GM21360 (cell line): ENCODE data around the gene NUMB.
"Not testable (repeated sequence)": the region's sequence is repeated elsewhere in the genome, so short reads cannot be mapped to it uniquely, and the experiment has no call there.

ENCODE experiments used
- ATAC-seq: cut with Tn5 transposase; IDR thresholded peaks from one replicate; pipeline ENCODE4 v1.9.1; 2021; ENCODE audit warnings: mild to moderate bottlenecking, moderate library complexity; ENCODE audit not compliant: unreplicated experiment

NUMB gene

GRCh38 chr14:73423092-73423491 lies 35.3 kb downstream of the NUMB start:
- not testable (repeated sequence) for ATAC-seq

- ATAC-seq: no peak
These were observed 35.8 kb downstream of the NUMB start for GRCh38 chr14:73422515-73422914.

- no peak for ATAC-seq
These were observed 40.1 kb downstream of the NUMB start for GRCh38 chr14:73418227-73418626.

GRCh38 chr14:73406248-73406647 lies 52.1 kb downstream of the NUMB start:
- ATAC-seq: not testable (repeated sequence)

- ATAC-seq: no peak
These were observed 55.1 kb downstream of the NUMB start for GRCh38 chr14:73403181-73403752.

- ATAC-seq: no peak
These were observed 55.8 kb downstream of the NUMB start for GRCh38 chr14:73402579-73402978.

GRCh38 chr14:73397810-73398209 lies 60.5 kb downstream of the NUMB start:
- ATAC-seq: no peak

GRCh38 chr14:73394317-73394716 lies 64.0 kb downstream of the NUMB start:
- ATAC-seq: no peak

- ATAC-seq: no peak
These were observed 65.0 kb downstream of the NUMB start for GRCh38 chr14:73393375-73393774.

GRCh38 chr14:73392329-73393257 lies 65.8 kb downstream of the NUMB start:
- no peak for ATAC-seq

- not testable (repeated sequence) for ATAC-seq
These were observed 70.5 kb downstream of the NUMB start for GRCh38 chr14:73387860-73388259.

GRCh38 chr14:73386342-73386741 lies 72.0 kb downstream of the NUMB start:
- ATAC-seq: no peak

GRCh38 chr14:73385021-73385420 lies 73.3 kb downstream of the NUMB start:
- not testable (repeated sequence) for ATAC-seq

- ATAC-seq: no peak
These were observed 75.0 kb downstream of the NUMB start for GRCh38 chr14:73383356-73383755.

GRCh38 chr14:73381380-73382013 lies 76.8 kb downstream of the NUMB start:
- ATAC-seq: no peak

GRCh38 chr14:73376585-73376984 lies 81.8 kb downstream of the NUMB start:
- ATAC-seq: no peak

GRCh38 chr14:73375861-73376260 lies 82.5 kb downstream of the NUMB start:
- ATAC-seq: no peak

GRCh38 chr14:73374218-73374617 lies 84.1 kb downstream of the NUMB start:
- ATAC-seq: no peak

- ATAC-seq: no peak
These were observed 85.8 kb downstream of the NUMB start for GRCh38 chr14:73372529-73372928.

- no peak for ATAC-seq
These were observed 87.8 kb downstream of the NUMB start for GRCh38 chr14:73370561-73370960.

- no peak for ATAC-seq
These were observed 88.9 kb downstream of the NUMB start for GRCh38 chr14:73369428-73369827.

- ATAC-seq: no peak
These were observed 89.7 kb downstream of the NUMB start for GRCh38 chr14:73368616-73369015.
